ENCODE measurements around the gene PTGIR. TPM values are rescaled to one million over a fixed set of nuclear protein-coding genes. Genes with fewer than 3 reads are reported as not detected.

PTGIR gene
- 5.9 and 8.2 TPM in 2 replicates for total RNA-seq

DNA sequence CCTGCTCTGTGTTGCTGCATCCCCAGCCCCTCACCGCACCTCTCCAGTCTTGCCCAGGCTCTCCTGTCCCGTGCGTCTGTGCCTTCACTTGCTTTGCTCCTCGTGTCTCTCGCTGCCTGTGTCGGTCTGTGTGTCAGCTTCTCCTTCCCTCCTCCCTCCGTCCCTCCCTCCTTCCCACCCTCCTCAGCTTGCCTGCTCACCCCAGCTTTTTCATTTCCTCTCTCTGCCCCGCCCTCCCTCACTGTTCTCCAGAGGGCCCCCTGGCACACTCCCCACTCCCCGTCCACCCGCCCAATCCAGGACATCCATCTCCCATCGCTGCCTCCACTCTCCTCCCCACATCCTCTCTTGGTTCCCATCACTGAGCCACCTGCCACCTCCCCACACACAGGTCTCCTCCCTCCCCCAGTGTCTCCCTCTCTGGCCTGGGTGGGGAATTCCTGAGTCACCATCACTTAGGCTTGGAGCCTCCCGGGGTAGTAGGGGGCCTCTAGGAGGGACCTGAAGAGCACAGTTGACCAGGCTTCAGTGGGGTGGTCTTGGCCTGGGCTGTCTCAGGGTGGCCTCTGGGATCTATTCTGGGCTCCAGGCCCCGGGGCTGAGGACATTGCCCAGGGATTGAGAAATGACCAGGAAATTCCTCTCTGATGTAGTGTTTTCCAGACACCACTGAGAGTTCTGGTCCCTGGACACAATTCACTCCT, at the start of gene PTGIR:
TSS of gene PTGIR (minus strand) at position 132 of the 704 bp plus-strand sequence. CDS start 864 bp downstream, outside the sequence.

GRCh38 chr19:46661020-46661731, 36.3 kb upstream of the PTGIR start, which contains the start of gene DACT3:
TSS of gene DACT3 (minus strand) at chr19:46661182. CDS start at chr19:46661064, 118 bp downstream.

GRCh38 chr19:46635920-46636761, 11.3 kb upstream of the PTGIR start, which contains the start of gene GNG8:
TSS of gene GNG8 (minus strand) at chr19:46636202. CDS start at chr19:46634682, 1,520 bp downstream.

DNA sequence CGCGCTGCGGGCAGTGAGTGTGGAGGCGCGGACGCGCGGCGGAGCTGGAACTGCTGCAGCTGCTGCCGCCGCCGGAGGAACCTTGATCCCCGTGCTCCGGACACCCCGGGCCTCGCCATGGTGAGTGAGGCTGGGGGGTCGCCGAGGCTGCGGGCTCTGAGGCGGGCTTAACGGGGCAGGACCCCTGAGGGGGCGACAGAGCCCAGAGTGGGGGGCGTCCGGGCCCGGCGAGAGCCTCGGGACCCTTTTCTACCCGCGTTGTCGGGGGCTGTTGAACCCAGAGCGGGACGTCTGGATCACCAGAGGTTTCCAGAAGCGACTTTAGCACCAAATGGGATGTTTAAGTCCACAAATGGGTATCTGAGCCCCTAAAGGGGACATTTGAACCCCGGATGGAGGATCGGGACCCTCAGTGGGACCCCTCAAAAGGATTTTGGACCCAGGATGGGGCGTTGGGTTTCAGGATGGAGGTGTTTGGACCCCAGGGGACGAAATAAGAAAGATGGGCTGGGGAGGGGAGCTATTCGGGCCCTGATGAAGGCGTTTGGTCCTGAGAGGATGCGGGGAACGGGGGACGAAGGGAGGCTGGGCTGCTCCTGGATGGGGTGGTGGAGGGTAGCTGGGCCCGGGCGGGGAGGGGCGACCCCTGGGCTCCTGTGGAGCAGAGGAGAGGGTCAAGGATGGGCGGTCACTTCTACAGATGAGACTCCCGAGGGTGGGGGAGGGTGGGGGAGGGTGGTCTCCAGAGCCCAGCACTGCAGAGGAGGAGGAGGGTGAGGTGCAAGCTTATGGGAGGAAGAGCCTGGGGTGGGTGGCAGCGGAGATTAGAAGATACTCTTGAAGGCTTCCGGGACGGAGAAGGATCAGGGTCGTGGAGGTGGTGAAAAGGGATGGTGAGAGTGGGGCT, 23.3 kb downstream of the PTGIR start, which contains the start of gene CALM3:
TSS of gene CALM3 (plus strand) at position 13 of the 907 bp plus-strand sequence. CDS start at position 118, 105 bp downstream.

Other genes starting within 250 kb of the PTGIR start
- gene CCDC8, start 211.5 kb downstream of the PTGIR start, total RNA-seq, result 59.9 and 62.5 TPM in 2 replicates
- gene PNMA8C, start 196.2 kb downstream of the PTGIR start, total RNA-seq, result 0.05 TPM in 1 of 2 replicates, not detected in the other
- 4.1 and 5.6 TPM in 2 replicates for gene PNMA8A, start 153.5 kb downstream of the PTGIR start, total RNA-seq
- 3.4 and 4.1 TPM in 2 replicates for gene PNMA8B, start 129.2 kb downstream of the PTGIR start, total RNA-seq
- gene CALM3, start 23.8 kb downstream of the PTGIR start, total RNA-seq, result 175 and 246 TPM in 2 replicates
- gene GNG8, start 11.1 kb upstream of the PTGIR start, total RNA-seq, result not detected in 2 replicates
- 7.3 and 8.4 TPM in 2 replicates for gene DACT3, start 36.1 kb upstream of the PTGIR start, total RNA-seq
- 22.7 and 25.1 TPM in 2 replicates for gene PRKD2, start 92.0 kb upstream of the PTGIR start, total RNA-seq
- 12.5 and 18.0 TPM in 2 replicates for gene FKRP, start 121.0 kb upstream of the PTGIR start, total RNA-seq
- gene STRN4, start 121.4 kb upstream of the PTGIR start, total RNA-seq, result 47.2 and 58.5 TPM in 2 replicates
- 138 and 154 TPM in 2 replicates for gene SLC1A5, start 163.5 kb upstream of the PTGIR start, total RNA-seq
- 166 and 197 TPM in 2 replicates for gene AP2S1, start 225.8 kb upstream of the PTGIR start, total RNA-seq
- gene ARHGAP35, start 235.9 kb upstream of the PTGIR start, total RNA-seq, result 38.6 and 40.4 TPM in 2 replicates

Measured in cardiac ventricle fibroblast (primary cell).